HK-2 (cell line): ENCODE results near the gene ZFR.
"Not testable (repeated sequence)": the region's sequence is repeated elsewhere in the genome, so short reads cannot be mapped to it uniquely, and the experiment has no call there.

ENCODE experiments used
- DNase-seq: peaks from one replicate; pipeline ENCODE4 v3.0.0-alpha.2; 2018; ENCODE audit not compliant: unreplicated experiment

ZFR gene

DNA sequence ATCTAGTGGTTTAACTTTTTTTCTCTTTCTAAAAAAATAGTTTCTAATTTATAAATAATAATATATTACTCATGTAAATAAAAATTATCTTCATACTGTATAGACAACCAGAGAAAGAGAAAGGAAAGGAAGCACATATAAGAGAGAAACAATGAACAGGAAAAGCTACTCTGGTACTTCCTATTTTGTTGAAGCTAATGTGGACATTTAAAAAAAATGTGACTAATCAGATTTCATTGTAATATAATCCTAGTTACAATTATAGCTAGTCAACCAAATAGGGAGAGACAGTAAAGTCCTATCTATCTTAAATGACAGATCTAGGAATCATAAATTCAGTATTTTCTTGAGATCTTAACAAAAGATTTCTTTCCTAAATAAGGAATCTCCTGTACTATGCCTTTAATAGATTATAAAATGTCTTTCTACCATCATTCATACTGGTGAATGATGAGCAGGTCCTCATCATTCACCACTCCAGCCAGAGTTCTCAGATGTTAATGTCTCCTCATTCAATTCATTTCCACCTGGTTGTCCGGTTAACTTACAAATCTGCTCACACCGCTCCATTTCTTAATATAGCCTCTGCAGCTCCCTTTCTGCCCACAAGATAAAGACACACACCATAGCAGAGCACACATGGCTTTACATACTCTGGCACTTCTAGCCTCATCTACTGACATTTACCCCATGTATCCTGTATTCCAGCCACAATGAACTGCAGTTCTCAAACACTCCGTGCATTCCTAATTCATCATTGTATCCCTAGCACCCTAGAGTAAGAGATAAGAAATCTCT lies 30.9 kb downstream of the ZFR start:
- no peak for DNase-seq

DNA sequence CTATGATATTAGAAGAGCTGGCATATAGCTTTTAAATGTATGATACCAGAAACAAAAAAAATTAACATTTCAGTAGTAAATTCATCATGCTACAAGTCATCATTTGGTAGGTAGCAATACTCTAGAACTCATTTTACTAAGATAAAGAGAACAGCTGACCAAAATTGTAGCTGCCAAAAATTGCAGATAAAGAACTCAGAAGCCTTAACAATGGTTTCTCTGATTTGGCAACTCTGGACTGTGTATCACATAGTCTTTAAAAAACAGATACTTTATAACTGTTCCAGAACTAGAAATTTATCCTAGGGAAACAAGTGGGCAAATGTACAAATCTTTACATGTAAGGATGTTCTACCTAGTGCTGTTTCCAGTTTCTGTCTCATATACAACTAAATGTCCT lies 33.9 kb downstream of the ZFR start:
- DNase-seq = no peak

DNA sequence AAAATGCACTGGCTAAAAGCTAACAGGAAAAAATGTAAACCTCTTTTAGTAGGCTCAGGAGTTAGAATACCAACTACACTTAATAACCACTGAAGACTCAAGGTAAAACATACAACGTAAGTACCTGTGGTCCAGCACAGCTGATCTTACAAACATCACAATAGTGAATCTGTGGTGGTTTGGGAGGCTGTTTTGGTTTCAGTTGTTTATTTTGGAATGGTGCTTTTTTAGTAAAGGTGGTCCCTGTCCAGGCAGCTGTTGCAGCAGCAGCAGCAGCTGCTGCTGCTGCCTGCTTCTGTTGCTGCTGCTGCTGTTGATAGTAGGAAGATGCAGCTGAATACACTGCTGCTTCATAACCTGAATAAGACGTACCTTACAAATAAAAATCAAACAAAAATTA lies 37.9 kb downstream of the ZFR start:
- DNase-seq = no peak

DNA sequence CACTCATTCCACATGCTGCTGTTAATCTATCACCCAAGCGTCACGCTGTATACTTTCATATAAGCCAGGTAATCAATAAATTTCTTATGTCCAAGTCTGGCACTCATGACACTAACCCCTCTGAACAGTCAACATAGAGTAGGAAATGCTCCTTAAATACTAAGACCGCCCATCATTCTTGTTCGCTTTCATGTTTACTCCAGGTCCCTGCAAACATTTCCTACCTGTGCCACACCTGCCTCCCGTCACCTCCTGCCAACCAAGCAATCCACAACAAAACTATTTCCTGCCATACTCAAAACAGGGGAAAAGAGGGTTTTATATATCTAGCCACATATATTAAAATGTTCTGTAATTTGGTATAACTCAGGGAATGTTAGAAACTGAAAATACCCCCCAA lies 39.0 kb downstream of the ZFR start:
- no peak for DNase-seq

DNA sequence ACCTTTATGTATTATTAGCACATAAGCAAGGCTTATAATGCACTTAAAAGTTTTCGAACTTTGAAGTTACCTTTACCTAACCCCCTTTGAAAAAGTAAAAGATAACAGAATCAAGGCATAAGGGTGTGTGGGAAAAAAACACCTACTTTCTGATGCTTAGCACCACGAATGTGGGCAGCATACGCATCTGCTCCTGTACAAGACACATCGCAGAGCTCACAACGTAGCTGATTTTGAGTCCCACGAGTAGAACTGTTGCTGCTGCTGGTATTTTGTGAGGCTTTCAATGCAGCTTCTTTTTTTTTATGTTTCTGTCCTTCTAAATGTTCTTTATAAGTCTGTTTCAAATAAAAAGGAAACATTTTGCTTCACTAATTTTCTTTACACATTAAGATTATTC lies 40.8 kb downstream of the ZFR start:
- DNase-seq = no peak

DNA sequence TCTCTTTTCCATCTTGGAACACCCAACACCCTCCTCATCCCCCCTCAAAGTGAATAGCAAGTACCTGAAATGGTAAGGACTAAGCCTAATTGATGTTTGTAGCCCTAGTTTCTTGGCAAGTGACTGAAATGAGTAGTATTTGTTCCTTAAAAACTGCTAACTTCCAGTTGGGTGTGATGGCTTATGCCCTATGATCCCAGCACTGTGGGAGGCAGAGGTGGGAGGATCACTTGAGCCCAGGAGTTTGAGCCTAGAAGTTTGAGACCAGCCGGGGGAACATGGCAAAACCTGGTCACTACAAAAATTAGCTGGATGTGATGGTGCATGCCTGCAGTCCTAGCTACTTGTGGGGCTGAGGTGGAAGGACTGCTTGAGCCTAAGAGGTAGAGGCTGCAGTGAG lies 44.1 kb downstream of the ZFR start:
- no peak for DNase-seq

DNA sequence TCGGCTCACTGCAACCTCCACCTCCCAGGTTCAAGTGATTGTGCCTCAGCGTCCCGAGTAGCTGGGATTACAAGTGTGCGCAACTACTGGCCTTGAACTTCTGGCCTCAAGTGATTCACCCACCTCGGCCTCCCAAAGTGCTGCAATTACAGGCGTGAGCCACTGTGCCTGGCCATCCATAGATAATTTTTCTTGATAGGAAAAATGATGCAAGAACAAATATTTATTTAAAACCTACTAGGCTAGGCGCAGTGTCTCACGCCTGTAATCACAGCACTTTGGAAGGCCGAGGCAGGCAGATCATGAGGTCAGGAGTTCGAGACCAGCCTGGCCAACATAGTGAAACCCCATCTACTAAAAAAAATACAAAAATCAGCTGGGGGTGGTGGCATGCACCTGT lies 45.8 kb downstream of the ZFR start:
- DNase-seq = not testable (repeated sequence)

DNA sequence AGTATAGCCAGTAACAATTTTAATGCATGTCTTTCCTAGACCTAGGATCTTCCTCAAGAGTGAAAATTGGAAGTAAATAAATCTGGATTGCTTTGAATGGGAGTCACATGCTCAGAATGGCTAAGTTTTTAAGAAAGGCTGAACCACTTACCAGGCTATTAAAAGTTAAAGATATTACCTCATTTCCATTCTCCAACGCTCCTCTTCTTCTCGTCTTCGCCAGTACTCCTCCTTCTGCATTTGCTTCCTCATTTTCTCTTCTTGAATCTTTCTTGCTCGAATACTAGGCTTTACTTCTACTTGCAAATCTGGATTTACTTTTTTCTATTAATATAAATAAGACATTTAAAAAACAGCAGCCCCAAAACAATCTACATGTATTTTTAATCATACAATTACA lies 49.6 kb downstream of the ZFR start:
- DNase-seq = no peak

DNA sequence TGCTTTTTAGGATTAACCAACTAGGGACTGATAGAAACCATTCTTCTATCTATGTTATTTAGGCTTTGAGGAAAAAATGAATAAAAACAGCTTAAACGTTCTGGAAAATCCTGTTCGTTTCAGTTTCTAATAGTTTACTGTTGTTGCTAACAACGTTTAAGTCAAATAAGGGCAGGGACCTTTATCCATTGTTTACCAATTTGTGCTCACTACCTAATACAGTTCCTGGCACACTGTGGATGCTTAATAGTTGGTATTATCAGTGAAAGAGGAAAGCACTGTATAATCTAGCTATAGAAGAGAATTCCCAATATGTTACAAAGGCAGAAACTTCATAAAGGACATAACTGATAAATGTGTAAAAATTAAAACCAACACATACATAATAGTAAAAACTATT lies 52.5 kb downstream of the ZFR start:
- no peak for DNase-seq

DNA sequence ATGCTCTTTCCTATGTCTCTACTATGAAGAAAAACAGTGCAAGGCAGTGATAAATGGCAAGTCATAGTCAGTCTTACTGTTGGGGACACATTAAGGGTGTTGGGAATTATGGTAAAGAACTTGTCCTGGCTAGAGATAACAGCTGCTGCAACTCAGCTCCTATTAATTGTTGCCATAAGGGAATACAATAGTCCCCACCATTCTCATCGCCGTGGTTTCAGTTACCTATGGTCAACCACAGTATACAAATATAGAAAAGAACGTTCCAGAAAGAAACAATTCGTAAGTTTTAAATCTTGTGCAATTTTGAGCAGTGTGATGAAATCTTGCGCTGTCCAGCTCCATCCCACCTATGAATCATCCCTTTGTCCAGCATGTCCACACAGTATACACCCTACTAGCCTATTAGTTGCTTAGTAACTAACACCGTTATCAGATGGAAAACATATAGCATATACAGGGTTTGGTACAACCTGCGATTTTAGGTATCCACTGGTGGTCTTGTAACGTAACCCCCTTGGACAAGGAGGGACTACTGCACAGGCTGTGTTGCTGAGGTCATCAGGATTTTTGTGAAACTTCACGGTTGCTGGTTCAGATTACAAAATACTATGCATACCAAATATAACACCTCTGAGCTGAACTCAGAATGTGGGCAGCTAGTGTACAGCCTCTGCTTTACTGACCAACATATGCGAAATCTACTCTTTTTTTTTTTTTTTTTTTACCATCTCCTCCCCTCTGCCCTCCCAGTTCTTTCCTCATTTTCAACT lies 53.5 kb downstream of the ZFR start:
- DNase-seq = no peak

DNA sequence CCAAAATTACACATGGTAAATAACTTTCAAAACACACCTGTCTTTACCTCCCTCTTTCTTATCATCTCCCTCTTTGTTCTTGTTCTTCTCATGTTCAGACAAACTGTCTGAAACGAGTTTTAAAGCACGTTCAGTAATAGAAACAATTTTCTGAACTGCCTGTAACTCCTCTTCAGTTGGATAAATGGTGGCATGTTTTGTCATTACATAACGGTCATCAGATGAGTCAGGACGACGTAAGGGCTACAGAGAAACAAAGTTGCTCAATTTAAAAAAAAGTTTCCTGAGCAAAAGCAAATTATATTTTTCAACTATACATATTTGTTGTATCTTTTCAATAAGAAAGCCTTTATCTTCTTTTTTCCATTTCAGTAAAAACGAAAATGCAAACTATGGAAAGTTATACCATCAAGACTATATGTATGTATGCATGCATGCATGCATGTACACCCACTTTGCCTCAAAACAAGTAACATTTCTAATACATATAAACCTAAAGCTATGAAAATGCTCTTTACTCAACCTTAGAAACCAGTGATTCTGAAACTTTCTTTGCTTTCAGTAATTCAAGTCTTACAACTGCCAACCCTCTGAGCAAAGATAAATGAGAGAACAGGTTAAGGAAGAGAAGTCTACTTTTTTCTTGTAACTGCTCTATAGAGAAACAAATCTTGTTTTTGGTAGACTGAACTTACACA lies 56.0 kb downstream of the ZFR start:
- no peak for DNase-seq

DNA sequence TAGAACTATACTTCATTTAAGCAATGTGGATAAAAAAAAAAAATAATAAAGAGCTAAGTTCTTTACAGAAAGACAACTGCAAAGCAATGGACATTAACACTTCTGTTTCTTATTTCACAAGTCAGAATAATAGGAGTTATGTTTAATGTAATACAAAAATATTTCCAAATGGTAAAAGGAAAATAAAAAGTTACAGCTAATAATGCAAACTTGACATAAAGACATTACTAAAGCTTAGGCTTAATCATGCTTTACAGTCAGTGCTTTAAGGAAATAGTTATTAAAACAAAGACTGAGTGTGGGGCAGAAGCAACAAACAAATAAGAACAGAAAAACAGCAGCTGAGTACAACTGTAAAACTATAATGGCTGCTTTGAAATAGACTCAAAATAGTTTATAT lies 56.7 kb downstream of the ZFR start:
- DNase-seq = no peak

DNA sequence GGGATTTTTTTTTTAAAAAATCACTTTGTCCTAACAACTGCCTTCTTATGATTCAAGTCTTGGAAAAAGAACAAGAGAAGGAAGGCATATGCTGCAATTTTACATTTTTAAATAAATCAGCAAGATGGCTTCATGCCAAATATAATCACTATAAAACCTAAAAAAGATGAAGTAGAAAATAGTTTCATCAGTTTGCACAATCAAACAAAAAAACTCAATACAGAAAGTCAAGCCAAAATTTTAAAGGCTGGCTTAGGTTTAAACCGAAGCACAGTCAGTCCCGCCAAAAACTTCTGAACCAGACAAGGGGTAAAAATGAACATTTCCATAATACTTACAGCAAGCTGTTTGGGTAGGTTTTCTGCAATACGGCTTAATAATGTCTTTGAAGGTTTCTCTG lies 57.3 kb downstream of the ZFR start:
- no peak for DNase-seq

DNA sequence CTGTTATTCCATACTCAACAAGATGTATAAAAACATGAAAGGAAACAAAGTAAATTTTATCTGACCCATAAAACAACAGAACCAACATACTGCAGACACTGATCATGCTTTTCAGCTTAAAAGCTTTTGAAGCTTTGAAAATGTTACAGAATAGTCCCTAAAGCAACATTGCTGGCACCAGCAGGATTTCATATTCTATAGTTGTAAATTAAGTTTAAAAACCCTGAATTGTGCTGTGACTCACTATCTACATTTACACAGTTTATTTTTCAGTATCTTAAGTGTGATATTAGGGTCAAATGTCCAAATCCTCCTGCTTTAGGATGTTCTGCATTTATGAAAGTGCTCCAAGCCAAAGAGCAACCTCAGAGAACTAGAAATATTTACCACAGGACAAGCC lies 59.9 kb downstream of the ZFR start:
- DNase-seq = no peak

DNA sequence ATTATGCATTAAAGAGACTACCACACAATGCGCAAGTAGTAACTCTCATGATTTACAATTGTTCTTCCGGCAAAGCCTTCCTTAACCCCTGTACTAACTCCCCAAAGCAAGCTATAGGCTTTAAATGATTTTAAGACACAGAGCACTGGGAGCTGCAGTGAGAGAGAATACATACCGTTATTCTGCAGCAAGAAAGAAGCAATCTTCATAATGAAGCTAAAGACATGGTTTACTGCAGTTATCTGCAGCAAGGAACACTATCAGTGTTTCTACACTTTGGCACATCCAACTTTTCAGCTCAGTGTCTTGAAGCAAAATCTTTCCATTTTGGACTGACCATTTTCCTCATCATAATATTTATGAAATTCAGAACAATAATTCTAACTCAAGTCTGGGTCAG lies 61.0 kb downstream of the ZFR start:
- no peak for DNase-seq

DNA sequence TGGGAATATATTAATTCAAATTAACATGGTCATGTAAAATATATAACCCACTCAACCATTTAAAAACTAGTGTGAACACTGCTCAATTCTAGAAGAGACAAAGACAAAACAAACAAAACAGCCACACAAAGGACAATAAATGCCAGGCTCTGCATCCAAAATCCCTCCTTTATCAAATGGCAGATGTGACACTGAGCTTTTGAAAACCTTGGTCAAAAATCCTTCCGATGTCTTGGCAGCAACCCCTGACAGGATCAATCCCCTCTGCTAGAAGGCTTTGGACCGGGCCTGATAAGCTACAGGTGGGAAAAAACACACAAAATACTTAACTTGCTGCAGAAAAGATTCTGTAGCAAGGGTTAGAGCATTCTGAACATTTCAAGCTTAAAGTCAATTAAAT lies 61.5 kb downstream of the ZFR start:
- no peak for DNase-seq

DNA sequence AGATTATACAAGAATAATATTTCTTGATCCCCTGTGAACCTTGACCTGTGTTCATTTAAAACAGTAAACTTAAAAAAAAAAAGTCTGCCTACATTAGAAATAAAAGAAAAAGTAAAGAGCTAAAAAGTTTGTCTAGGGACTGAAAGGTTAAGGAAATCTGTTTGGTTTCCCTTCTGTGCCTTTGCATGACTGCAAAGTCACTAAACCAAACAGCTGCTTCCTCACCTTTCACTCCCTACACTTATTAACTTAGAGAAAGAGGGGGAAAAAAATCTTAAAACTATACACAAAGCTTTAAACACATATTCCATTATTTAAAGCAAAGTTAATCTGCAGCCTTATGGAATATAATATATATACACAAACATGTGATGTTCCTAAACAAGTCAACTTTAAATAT lies 65.1 kb downstream of the ZFR start:
- DNase-seq = no peak

DNA sequence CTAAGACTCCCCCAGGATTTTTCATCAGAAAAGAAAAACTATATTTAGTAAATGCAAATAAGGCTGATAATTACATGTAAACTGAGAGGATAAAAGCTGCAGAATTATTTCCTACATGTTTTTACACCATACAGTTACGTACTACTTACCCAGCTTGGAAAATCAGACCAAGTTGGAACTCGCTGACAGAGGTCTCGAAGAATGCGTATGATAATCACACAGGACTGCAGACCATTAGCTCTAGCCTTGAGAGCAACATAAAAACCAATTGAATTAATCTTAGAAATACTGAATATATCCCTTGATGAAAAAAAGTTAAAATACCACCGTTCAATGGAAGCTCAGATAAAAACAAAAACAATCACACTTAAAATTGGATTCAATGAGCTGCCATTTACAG lies 65.6 kb downstream of the ZFR start:
- DNase-seq = no peak

DNA sequence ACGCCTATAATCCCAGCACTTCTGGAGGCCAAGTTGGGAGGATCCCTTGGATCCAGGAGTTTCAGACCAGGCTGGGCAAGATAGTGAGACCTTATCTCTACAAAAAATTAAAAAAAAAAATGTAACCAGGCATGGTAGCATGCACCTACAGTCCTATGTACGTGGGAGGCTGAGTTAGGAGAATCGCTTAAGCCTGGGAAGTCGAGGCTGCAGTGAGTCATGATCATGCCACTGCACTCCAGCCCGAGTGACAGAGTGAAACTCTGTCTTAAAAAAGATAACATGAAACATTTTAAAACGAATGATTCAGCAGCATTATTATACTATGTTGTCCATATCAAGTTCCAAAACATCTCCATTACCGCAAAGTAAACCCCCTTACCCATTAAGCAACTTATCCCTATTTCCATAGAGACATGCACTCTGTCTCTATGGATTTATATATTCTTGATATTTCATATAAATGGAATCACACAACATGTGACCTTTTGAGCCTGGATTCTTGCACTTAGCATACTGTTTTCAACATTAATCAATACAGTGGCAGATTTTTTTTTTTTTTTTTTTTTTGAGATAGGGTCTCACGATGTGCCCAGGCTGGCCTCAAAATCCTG lies 74.9 kb downstream of the ZFR start:
- DNase-seq = no peak

DNA sequence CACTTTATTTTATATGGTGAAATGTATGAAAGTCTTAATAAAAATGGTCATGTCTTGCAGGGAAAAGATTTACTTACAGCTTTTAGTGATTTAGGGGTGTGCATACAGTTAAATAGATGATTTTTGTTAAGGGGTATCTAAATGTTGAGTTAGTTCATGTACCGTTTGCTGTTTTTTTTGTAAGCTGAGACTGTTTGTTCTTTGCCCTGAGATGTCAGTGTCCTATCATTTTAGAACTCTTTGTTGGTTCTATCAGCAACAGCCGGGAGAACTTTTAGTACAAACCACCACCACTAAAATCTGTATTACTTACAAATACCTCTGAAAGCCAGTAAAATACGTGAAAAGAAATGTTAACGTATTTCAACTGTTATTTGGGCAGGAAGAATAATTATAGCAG lies 75.5 kb downstream of the ZFR start:
- no peak for DNase-seq

DNA sequence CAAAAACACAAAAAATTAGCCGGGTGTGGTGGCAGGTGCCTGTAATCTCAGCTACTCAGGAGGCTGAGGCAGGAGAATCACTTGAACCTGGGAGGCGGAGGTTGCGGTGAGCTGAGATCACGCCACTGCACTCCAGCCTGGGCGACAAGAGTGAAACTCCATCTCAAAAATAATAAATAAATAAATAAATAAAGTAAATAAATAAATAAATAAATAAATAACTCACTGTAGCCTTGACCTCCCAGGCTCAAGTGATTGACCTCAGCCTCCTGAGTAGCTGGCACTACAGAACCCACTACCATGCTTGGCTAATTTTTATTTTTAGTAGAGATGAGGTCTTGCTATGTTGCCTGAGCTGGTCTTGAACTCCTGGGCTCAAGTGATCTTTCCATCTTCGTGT lies 77.3 kb downstream of the ZFR start:
- DNase-seq = not testable (repeated sequence)

DNA sequence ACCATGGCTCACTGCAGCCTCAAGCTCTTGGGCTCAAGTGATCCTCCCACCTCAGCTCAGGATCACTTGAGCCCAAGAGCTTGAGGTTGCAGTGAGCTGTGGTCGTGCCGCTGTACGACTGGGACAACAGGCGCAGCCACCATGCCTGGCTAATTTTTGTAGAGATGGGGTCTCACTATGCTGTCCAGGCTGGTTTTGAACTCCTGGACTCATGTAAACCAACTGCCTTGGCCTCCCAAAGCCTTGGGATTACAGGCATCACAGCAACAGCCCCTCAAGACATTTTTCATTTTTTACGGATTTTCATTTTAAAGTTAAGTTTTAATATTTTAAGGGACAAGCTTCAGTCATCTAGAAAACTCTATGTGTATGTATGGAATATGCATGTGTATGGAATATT lies 78.9 kb downstream of the ZFR start:
- no peak for DNase-seq

DNA sequence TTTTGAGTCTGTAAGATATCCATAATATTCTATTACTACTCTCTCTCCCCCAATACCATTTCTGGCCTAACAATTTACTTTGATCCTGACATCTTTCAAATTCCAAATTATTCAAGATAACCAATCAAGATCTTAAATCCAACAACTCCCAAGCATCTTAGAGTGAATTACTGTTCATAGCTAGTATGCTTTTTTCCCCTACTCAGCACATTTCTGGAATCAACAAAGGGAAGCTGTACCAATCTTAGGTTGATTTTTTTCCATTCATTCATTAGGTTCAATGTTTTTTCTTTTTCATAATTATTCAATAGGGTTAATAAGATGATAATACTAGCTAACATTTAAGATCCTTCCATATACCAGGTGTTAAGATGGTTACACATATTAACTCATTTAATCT lies 81.5 kb downstream of the ZFR start:
- no peak for DNase-seq
